ENCODE measurements around the gene BAHCC1.
A peak's percentile ranks its signal among the peaks of the same experiment; 100 is the strongest.

BAHCC1 gene

GRCh38 chr17:81429821-81430551 is 34.7 kb downstream of the BAHCC1 start:
- in situ Hi-C loops (cut with HindIII; ENCODE audit: low pct_ligation_motif_present, low pct_unique_long_range_greater_than_20kb, low sequenced_read_pairs), result no loop called here
- peak; percentile 29 for DNase-seq

- no peak for DNase-seq
- in situ Hi-C loops (cut with HindIII; ENCODE audit: low pct_ligation_motif_present, low pct_unique_long_range_greater_than_20kb, low sequenced_read_pairs), result no loop called here
Measured at GRCh38 chr17:81431545-81432482, 36.6 kb downstream of the BAHCC1 start.

DNA sequence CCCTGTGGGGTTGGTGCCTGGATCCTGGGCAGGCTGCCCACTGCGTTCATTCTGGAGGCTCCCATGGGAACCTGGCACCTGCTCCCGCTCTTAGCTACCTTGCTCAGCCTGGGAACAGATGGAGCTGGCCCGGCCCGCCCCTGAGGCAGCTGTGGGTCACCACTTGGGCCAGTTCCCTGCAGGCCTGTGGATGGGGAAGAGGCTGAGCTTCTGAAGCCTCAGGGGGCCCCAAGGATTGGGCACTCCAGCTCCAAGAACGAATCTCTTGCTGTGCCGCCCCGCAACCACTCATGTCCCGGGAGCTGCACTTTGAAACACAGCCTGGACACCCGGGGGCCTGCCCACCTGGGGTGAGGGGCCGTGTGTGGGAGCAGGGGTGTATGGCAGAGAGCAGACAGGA is 37.7 kb downstream of the BAHCC1 start:
- in situ Hi-C loops (cut with HindIII; ENCODE audit: low pct_ligation_motif_present, low pct_unique_long_range_greater_than_20kb, low sequenced_read_pairs), result no loop called here
- peak; percentile 51 for DNase-seq

DNA sequence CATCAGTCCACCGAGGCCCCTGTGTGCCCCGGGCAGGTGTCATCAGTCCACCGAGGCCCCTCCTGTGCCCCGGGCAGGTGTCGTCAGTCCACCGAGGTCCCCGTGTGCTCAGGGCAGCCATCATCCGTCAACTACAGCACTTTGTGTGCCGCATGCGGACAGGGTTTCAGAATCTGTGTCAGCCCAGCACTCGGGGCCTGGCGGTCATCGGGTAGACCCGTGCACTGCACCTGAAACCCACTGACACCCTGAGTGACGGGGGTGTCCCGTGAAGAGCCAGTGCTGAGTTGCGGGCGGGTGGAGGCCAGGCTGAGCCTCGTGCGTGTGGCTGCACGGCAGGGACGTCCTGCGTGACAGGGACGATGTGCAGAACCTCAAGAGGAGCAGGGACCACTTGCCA is 38.4 kb downstream of the BAHCC1 start:
- no peak for DNase-seq
- in situ Hi-C loops (cut with HindIII; ENCODE audit: low pct_ligation_motif_present, low pct_unique_long_range_greater_than_20kb, low sequenced_read_pairs), result no loop called here

DNA sequence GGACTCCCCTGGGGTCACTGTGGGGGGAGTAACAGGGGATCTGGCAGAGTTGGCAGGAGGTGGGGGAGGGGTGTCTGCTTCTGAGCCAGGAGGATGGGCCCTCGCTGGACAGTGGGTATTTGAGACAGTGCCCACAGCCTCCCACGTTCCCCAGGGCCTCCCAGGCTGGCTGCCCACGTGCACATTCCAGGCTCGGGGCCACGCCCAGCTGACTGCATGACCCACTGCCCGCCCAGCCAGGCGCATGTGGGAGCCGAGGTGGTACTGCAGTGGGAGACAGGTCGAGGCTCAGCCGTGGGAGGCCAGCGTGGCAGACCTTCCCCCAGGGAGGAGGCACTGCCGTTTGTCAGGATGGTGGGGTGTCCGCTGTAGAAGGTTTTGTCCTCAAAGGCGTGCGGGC is 38.8 kb downstream of the BAHCC1 start:
- DNase-seq, result peak; percentile 28
- in situ Hi-C loops (cut with HindIII; ENCODE audit: low pct_ligation_motif_present, low pct_unique_long_range_greater_than_20kb, low sequenced_read_pairs), result no loop called here

- in situ Hi-C loops (cut with HindIII; ENCODE audit: low pct_ligation_motif_present, low pct_unique_long_range_greater_than_20kb, low sequenced_read_pairs), result no loop called here
- DNase-seq, result no peak
Measured at GRCh38 chr17:81434681-81435417, 39.6 kb downstream of the BAHCC1 start.

DNA sequence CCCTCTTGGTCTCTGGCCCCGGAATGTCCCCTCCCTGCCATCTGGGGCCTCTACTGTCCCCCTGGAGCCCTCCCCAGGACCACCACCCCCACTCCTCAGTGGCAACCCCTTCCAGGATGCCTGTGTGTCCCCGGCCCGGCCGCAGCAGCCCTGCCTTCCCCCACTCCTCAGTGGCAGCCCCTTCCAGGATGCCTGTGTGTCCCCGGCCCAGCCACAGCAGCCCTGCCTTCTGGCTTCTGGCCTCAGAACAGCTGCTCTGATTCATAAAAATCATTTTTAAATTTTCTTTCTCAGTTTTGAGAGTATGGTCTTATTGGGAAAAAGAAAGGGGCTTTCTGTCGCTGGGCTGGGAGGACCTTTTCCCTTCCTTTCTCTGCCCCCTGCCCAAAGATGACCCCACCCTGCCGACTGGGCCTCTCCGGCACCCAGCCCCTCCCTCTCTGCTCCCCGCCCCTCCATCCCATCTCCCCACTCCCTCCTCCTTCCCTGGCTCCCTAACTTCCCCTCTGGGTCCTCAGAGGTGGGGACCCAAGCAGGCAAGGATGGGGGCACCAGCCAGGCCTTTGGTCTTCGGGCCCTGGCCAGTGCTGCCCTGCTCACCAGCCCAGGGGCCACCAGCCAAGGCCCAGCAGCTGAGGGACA is 40.5 kb downstream of the BAHCC1 start:
- DNase-seq, result no peak
- in situ Hi-C loops (cut with HindIII; ENCODE audit: low pct_ligation_motif_present, low pct_unique_long_range_greater_than_20kb, low sequenced_read_pairs), result no loop called here

DNA sequence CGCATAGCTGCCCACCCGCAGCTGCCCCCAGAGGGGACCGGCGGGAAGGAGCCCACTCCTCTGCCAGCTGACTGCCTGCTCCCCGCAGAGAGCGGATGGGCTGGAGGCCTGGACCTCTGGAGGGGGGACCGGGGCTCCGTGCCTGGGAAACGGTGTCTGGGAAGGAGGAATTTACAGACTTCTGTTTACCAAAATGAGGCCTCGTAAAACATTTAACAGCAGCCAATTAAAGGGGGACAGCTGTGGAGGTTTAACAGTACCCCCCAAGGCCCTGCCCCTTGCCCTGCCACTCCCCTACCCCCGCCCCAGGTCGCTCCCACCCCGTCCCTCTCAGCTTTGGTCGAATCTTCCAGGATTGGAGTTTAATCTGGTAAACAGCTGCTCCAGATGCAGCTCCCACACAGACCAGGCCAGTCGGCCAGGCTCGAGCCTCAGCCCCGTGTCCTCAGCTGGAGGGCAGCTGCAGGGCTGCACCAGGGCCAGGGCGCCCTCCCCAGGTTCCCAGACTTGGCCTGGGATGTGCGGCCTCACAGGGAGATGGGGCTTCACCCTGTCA is 41.1 kb downstream of the BAHCC1 start:
- in situ Hi-C loops (cut with HindIII; ENCODE audit: low pct_ligation_motif_present, low pct_unique_long_range_greater_than_20kb, low sequenced_read_pairs), result no loop called here
- no peak for DNase-seq

DNA sequence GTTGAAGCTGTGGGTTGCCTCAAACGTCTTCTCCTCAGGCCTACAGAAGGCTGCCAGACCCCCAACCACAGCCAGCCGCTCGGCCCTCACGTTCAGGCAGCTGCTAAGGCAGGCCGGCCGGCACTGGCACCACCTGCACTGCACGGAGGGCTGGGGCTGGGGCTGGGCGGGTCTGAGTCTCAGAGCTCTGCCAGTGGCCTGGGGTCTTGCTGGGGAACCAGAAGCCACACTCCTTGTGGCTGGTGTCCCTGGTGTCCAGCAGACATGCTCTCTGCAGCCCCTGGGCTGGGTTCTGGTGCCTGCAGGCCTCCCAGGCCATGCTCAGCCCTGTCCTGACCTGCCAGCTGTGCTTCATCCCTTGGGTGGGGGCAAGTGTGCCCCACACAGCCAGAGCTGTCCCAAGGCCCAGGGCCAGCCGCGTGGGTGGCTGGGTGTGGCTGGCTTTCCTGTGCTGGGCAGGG is 42.0 kb downstream of the BAHCC1 start:
- in situ Hi-C loops (cut with HindIII; ENCODE audit: low pct_ligation_motif_present, low pct_unique_long_range_greater_than_20kb, low sequenced_read_pairs), result no loop called here
- no peak for DNase-seq

DNA sequence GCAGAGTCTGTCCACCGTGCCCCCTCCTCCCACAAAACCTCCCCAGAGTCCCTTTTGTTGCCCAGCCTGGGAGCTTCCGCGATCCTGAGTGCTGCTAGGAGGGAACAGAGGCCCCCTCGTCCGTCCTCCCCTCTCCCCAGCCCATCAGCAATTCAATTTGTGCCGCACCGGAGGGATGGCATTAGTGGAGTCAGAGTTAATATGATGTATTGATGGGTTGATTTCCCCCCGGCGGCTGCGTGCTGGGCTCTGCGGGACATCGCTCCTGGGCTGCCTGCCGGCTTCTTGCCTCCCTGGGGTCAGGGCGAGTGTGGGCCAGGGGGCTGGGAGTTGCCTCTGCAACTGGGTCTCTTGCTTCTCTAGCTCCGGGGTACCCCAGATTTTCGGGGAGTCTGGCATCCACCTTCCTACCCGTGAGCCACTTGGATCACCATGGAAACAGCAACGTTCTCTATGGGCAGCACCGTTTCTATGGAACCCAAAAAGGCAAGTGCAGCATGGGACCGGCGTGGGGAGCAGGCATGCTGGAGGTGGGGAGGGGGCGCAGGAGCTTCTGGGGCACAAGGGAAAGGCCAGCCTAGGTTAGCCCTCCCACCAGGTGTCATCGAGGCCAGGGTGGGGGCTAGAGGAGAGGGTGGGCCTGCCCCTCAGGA is 42.9 kb downstream of the BAHCC1 start:
- DNase-seq, result no peak
- in situ Hi-C loops (cut with HindIII; ENCODE audit: low pct_ligation_motif_present, low pct_unique_long_range_greater_than_20kb, low sequenced_read_pairs), result no loop called here

DNA sequence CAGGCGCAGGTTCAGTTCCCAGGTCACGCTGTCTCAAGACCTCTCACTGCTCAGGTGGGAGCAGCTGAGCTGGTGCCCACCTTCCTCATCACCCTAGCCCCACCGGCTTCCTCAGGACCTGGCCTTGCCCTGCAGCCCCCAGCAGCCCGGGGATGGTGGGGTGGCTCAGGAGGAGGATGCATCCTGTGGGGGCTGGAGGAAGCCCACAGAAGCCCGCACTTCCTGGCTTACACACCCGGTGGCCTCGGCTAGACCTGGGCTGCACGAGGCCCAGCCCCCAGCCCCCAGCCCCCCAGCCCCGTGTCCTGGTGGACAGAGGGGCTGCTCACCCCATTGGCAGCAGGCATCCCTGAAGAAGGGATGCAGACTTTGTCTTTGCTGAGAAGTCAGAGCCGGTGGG is 43.4 kb downstream of the BAHCC1 start:
- DNase-seq, result no peak
- in situ Hi-C loops (cut with HindIII; ENCODE audit: low pct_ligation_motif_present, low pct_unique_long_range_greater_than_20kb, low sequenced_read_pairs), result no loop called here

DNA sequence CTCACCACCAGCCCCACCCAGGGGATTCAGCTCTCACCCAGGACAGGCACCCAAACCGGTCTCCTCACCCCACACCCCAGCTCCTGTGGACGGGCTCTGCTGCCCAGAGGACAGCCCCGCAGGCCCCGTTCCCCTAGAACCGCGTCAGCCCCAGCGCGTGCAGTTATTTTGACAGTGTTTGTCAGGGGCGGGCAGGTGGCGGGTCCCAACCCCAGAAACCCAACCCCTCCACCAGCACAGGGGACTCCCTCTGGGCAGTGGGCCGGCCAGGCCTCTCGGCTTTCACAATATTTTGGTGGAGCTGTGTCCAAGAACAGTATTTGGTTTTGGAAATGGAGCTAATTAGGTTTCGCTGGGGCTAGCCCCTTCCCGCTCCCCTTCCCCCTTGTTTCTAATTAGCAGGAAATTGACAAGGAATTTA is 44.8 kb downstream of the BAHCC1 start:
- DNase-seq, result no peak
- in situ Hi-C loops (cut with HindIII; ENCODE audit: low pct_ligation_motif_present, low pct_unique_long_range_greater_than_20kb, low sequenced_read_pairs), result no loop called here

DNA sequence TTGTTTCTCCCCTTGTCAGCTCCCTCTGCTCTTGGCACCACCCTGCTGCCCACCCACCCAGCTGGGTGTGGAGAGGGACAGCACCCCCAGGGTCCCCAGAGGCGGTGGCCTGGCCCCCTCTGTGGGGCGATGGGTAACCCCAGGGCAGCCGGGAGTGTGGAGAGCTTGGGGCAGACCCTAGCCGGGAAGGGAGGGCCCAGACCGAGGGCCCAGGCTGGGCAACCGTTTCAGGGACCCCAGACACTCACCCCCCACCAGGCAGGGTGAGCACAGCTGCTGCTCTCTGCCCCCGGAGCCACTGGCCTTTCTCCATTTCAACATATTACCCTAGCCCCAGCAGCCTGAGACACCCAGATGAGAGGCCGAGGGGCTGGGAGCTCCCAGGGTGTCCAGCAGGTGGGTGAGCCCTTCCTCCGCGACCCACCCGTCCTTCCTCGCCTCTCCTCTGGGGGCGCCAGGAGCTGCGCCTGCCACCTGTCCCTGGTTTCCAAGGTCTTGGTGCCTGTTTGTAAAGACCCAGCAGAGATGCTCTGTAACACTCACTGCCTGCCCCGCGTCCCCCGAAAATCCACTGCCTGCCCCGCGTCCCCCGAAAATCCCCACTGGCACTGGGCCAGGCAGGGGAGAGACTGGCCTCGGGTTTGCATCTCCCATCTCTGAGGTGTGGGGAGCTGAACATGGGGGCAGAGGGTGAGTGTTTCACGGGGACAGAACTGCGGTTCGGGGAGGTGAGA is 45.4 kb downstream of the BAHCC1 start:
- peak; percentile 39 for DNase-seq
- in situ Hi-C loops (cut with HindIII; ENCODE audit: low pct_ligation_motif_present, low pct_unique_long_range_greater_than_20kb, low sequenced_read_pairs), result no loop called here

- no peak for DNase-seq
- in situ Hi-C loops (cut with HindIII; ENCODE audit: low pct_ligation_motif_present, low pct_unique_long_range_greater_than_20kb, low sequenced_read_pairs), result no loop called here
Measured at GRCh38 chr17:81442791-81443190, 47.5 kb downstream of the BAHCC1 start.

DNA sequence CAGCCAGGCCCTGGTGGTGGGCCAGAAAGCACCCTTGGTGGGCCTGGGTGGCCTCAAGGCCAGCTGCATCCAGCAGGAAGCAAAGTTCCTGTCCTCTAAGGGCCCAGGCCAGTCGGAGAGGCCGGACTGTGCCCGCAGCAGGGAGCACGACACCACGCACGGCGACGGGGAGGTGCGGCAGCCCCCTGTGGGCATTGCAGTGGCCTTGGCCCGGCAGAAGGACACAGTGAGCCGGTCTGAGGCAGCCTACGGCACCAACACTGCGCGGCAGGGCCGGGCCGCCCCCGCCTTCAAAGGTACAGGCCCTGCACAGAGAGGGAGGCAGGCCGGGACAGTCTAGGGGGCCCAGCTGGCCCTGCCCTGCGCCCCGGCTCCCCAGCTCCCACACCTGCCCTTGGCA is 48.0 kb downstream of the BAHCC1 start:
- DNase-seq, result no peak
- in situ Hi-C loops (cut with HindIII; ENCODE audit: low pct_ligation_motif_present, low pct_unique_long_range_greater_than_20kb, low sequenced_read_pairs), result no loop called here

DNA sequence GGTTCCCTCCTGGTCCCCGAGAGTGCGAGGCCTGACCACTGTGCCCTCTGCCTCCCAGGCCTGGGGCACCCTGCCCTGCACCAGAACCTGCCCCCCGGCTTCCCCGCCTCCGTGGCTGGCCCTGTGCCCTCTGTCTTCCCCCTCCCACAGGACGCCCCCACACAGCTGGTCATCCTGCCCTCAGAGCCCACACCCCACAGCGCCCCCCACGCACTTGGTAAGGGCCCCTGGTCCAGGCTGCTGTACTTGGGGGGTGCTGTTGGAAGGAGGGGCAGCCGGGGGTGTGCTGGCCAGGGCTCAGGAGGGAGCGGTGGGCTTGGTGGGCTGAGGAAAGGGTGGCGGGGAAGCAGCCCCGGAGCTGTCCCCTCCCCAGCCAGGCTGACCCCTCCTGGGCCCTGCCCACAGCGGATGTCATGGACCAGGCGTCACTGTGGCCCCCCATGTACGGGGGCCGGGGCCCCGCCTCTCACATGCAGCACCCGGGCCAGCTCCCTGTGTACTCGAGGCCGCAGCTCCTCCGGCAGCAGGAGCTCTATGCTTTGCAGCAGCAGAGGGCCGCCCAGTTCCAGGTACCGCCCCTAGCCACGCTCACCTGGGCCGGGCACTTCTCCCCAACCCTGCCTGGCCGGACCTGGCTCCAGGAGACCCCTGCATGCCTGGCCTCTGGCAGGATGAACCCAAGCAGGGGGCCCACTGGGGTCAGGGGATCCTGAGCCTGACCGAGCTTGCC is 49.5 kb downstream of the BAHCC1 start:
- DNase-seq, result no peak
- in situ Hi-C loops (cut with HindIII; ENCODE audit: low pct_ligation_motif_present, low pct_unique_long_range_greater_than_20kb, low sequenced_read_pairs), result no loop called here

All from ACHN (cell line).